SU-DHL-6 (cell line): ENCODE data around the gene CD3G.

Source experiments
- H2AFZ ChIP-seq: fragments of 200-600 bp; sonication (generic); 2 replicates; pipeline ENCODE4 v1.6.1; 2014; ENCODE audit warnings: low read depth, mild to moderate bottlenecking, moderate library complexity, mixed read lengths, antibody characterized with exemption, low read length; ENCODE audit not compliant: severe bottlenecking
- H3F3A ChIP-seq: fragments of 200-600 bp; shearing (Covaris generic); 2 replicates; pipeline ENCODE4 v1.6.0; 2016; ENCODE audit warnings: antibody characterized with exemption, mild to moderate bottlenecking; ENCODE audit not compliant: insufficient read depth
- H3K27ac ChIP-seq: fragments of 200-600 bp; sonication (generic); 2 replicates; pipeline ENCODE4 v1.5.1; 2016; ENCODE audit warnings: low read depth, mild to moderate bottlenecking, low read length, moderate library complexity, mixed read lengths
- H3K27me3 ChIP-seq: fragments of 200-600 bp; sonication (generic), shearing (Covaris generic); 2 replicates; pipeline ENCODE4 v1.6.0; 2014; ENCODE audit warnings: mild to moderate bottlenecking, low read length
- H3K36me3 ChIP-seq: fragments of 200-600 bp; sonication (generic); 2 replicates; pipeline ENCODE4 v1.6.1; 2014; ENCODE audit warnings: mild to moderate bottlenecking, low read length, mixed read lengths
- H3K4me2 ChIP-seq: fragments of 300-600, 200-600 bp; shearing (Covaris generic), sonication (generic); 2 replicates; pipeline ENCODE4 v1.6.0; 2014; ENCODE audit warnings: low read length, low read depth, mild to moderate bottlenecking; ENCODE audit not compliant: poor library complexity, severe bottlenecking
- H3K4me3 ChIP-seq: fragments of 200-600 bp; sonication (generic); 2 replicates; pipeline ENCODE4 v1.5.1; 2014; ENCODE audit warnings: antibody characterized with exemption, low read length, mild to moderate bottlenecking, mixed read lengths; ENCODE audit not compliant: insufficient read depth, poor library complexity, severe bottlenecking
- H3K79me2 ChIP-seq: fragments of 200-600 bp; sonication (generic); 2 replicates; pipeline ENCODE4 v1.6.1; 2014; ENCODE audit warnings: mild to moderate bottlenecking, low read length, moderate library complexity; ENCODE audit not compliant: insufficient read depth
- H3K9ac ChIP-seq: fragments of 200-600 bp; sonication (generic); 2 replicates; pipeline ENCODE4 v1.7.0; 2014; ENCODE audit warnings: mild to moderate bottlenecking, low read length
- H3K9me2 ChIP-seq: fragments of 200-600 bp; sonication (generic); replicated peaks from 2 replicates; pipeline ENCODE4 v1.6.1; 2014; ENCODE audit warnings: low read length; ENCODE audit not compliant: insufficient read depth
- H3K9me3 ChIP-seq: fragments of 200-600 bp; sonication (generic); 2 replicates; pipeline ENCODE4 v1.6.1; 2014; ENCODE audit warnings: low read length, mixed read lengths; ENCODE audit not compliant: insufficient read depth
- H4K20me1 ChIP-seq: fragments of 200-600 bp; sonication (generic); 2 replicates; pipeline ENCODE4 v1.6.1; 2014; ENCODE audit warnings: low read depth, mild to moderate bottlenecking, antibody characterized with exemption, low read length, moderate library complexity, mixed read lengths
- EZH2phosphoT487 ChIP-seq: fragments of 200-600 bp; sonication (generic), shearing (Covaris generic); conservative IDR thresholded peaks from 2 replicates; pipeline ENCODE4 v1.6.1; 2018; ENCODE audit warnings: mild to moderate bottlenecking, antibody characterized with exemption, low read length, moderate library complexity, mixed read lengths
- TF ChIP-seq, protein P1 (sequence below): fragments of 200-600 bp; sonication (generic); IDR thresholded peaks from one replicate; pipeline ENCODE4 v1.5.1; 2017; ENCODE audit warnings: antibody characterized with exemption, mild to moderate bottlenecking, low read length, moderate library complexity; ENCODE audit not compliant: insufficient read depth, poor library complexity, severe bottlenecking

Gene CD3G

GRCh38 chr11:118313242-118313641 is 30.9 kb upstream of the CD3G start:
- TF ChIP-seq EZH2phosphoT487, result no peak
- TF ChIP-seq, protein P1, sequence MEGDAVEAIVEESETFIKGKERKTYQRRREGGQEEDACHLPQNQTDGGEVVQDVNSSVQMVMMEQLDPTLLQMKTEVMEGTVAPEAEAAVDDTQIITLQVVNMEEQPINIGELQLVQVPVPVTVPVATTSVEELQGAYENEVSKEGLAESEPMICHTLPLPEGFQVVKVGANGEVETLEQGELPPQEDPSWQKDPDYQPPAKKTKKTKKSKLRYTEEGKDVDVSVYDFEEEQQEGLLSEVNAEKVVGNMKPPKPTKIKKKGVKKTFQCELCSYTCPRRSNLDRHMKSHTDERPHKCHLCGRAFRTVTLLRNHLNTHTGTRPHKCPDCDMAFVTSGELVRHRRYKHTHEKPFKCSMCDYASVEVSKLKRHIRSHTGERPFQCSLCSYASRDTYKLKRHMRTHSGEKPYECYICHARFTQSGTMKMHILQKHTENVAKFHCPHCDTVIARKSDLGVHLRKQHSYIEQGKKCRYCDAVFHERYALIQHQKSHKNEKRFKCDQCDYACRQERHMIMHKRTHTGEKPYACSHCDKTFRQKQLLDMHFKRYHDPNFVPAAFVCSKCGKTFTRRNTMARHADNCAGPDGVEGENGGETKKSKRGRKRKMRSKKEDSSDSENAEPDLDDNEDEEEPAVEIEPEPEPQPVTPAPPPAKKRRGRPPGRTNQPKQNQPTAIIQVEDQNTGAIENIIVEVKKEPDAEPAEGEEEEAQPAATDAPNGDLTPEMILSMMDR, result no peak
- no peak overlapping the region for H3K27ac ChIP-seq
- no peak overlapping the region for H3K4me3 ChIP-seq
- H2AFZ ChIP-seq, result no peak overlapping the region
- no peak overlapping the region for H3K9ac ChIP-seq
- no peaks in the 10 kb centered on the region for H4K20me1 ChIP-seq
- no peaks in the 10 kb centered on the region for H3K9me3 ChIP-seq
- H3K79me2 ChIP-seq, result no peaks in the 10 kb centered on the region
- no peaks in the 10 kb centered on the region for H3K27me3 ChIP-seq
- no peaks in the 10 kb centered on the region for H3K9me2 ChIP-seq
- no peak overlapping the region for H3K4me2 ChIP-seq
- H3F3A ChIP-seq, result 0 out of 2 replicates have a peak, but pooled peaks cover 5% of the 10 kb centered on the region
- H3K36me3 ChIP-seq, result no peaks in the 10 kb centered on the region

DNA sequence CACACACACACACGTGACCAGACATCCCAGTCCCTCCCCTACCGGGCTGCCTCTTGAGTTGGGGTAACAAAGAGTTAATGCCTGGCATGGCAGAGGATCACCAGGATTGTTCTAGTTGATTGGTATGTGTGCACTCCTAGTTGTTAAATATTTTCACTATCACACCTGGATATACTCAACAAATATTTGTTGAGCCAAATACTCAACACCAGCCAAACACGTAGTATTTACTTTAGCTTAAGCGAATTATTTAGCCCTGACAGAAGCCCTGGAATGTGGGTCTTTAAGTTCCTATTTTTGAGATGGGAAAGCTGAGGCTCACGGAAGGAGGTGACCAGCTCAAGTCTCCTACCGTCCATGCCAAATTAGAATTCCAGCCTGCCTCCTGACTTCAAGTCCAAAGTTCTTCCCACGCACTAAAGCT is 29.1 kb upstream of the CD3G start:
- Histone ChIP-seq H3K36me3 (no peaks in the 10 kb centered on the region), H3K79me2 (no peaks in the 10 kb centered on the region), H3K27ac (no peak overlapping the region), H3F3A (0 out of 2 replicates have a peak, but pooled peaks cover 5% of the 10 kb centered on the region), H3K27me3 (no peaks in the 10 kb centered on the region), H3K9me2 (no peaks in the 10 kb centered on the region), H4K20me1 (no peaks in the 10 kb centered on the region), H3K9ac (no peak overlapping the region), H3K4me3 (no peak overlapping the region), H3K9me3 (no peaks in the 10 kb centered on the region), H2AFZ (no peak overlapping the region), H3K4me2 (no peak overlapping the region)
- TF ChIP-seq, protein P1, result no peak
- no peak for TF ChIP-seq EZH2phosphoT487

DNA sequence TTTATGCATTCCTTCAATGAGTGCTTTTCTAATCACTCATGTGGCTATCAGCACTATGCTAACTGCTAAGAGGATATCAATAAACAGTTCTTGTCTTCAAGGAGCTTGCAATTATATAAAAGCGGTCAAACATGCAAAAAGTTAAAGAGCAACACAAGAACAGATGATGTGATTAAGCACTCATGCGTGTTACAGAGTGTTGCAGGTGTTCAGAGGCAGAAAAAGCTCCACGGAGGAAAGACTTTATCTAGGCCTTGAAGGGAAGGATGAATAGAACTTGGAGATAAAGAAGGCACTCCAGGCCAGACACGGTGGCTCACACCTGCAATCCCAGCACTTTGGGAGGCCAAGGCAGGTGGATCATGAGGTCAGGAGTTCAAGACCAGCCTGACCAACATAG is 26.0 kb upstream of the CD3G start:
- Histone ChIP-seq H3K4me3 (no peak overlapping the region), H3K9me2 (no peaks in the 10 kb centered on the region), H3K27ac (no peak overlapping the region), H3K36me3 (no peaks in the 10 kb centered on the region), H3K79me2 (no peaks in the 10 kb centered on the region), H3K4me2 (no peak overlapping the region), H3K27me3 (no peaks in the 10 kb centered on the region), H3K9ac (no peak overlapping the region), H3F3A (0 out of 2 replicates have a peak, but pooled peaks cover 5% of the 10 kb centered on the region), H3K9me3 (no peaks in the 10 kb centered on the region), H4K20me1 (no peaks in the 10 kb centered on the region), H2AFZ (no peak overlapping the region)
- no peak for TF ChIP-seq EZH2phosphoT487
- TF ChIP-seq, protein P1, result no peak
